PC-3 (cell line): ENCODE measurements around the gene KRTAP1-3.

Source experiments
- EZH2 ChIP-seq: fragments of 300-600 bp; sonication (generic); IDR thresholded peaks from one replicate; pipeline ENCODE4 v1.6.1; 2017; ENCODE audit warnings: antibody characterized with exemption, mild to moderate bottlenecking, low read length; ENCODE audit not compliant: unreplicated experiment
- TF ChIP-seq, protein P1 (sequence below): fragments of 300-600 bp; sonication (generic); conservative IDR thresholded peaks from 2 replicates; pipeline ENCODE4 v1.5.1; 2017; ENCODE audit warnings: antibody characterized with exemption, low read depth, mild to moderate bottlenecking, low read length

DNA sequence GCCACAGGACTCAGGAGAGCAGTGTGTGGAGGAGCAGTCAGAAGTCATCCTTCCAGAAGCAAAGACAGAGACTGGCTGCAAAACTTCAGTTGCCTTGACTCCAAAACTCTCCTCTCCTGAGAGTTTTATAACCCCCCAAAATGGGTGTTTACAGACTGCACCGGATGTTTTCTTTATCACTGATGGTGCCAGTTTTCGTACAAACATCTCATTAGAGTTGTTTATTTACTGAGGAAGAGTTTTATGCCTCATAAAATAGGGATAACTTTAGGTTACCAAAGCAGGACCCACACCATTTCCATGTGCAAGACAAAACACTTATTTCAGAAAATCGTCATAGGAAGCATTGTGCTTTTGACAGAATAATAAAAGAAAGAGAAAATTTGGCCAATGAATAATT, 50.4 kb downstream of the KRTAP1-3 start, which contains the start of gene KRT40:
- TF ChIP-seq, protein P1, sequence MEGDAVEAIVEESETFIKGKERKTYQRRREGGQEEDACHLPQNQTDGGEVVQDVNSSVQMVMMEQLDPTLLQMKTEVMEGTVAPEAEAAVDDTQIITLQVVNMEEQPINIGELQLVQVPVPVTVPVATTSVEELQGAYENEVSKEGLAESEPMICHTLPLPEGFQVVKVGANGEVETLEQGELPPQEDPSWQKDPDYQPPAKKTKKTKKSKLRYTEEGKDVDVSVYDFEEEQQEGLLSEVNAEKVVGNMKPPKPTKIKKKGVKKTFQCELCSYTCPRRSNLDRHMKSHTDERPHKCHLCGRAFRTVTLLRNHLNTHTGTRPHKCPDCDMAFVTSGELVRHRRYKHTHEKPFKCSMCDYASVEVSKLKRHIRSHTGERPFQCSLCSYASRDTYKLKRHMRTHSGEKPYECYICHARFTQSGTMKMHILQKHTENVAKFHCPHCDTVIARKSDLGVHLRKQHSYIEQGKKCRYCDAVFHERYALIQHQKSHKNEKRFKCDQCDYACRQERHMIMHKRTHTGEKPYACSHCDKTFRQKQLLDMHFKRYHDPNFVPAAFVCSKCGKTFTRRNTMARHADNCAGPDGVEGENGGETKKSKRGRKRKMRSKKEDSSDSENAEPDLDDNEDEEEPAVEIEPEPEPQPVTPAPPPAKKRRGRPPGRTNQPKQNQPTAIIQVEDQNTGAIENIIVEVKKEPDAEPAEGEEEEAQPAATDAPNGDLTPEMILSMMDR: no peak
- no peak for TF ChIP-seq EZH2
